Transverse colon (tissue), 4 donors: ENCODE results near the gene GPR107.

Experiments
- CTCF ChIP-seq, 5 experiments: fragments of 200-600 bp in 3 of 5; fragments of 450-650 bp in 2 of 5; sonication (generic) in 3 of 5; IDR thresholded peaks; 1 replicate in 2 of 5; 2 replicates in 3 of 5; pipeline ENCODE4 v1.5.1; 2016 to 2017; ENCODE audit warnings: antibody characterized with exemption in 5 of 5, inconsistent platforms in 3 of 5, mild to moderate bottlenecking in 2 of 5, moderate library complexity in 1 of 5
- EP300 ChIP-seq: sonication (generic); formaldehyde crosslinking; IDR thresholded peaks from one replicate; pipeline ENCODE4 v1.6.1; 2017; ENCODE audit warnings: antibody characterized with exemption, low read depth
- POLR2A ChIP-seq: fragments of 450-650 bp; IDR thresholded peaks from one replicate; pipeline ENCODE4 v1.6.1; 2016; ENCODE audit warnings: antibody characterized with exemption, mild to moderate bottlenecking, moderate library complexity
- POLR2AphosphoS5 ChIP-seq, 3 donors: sonication (generic); formaldehyde crosslinking; IDR thresholded peaks; one replicate each; pipeline ENCODE4 v1.6.1; 2016; ENCODE audit warnings: antibody characterized with exemption in 3 of 3

- no peak for TF ChIP-seq CTCF (IDR thresholded peaks at IDR 0.05)
- TF ChIP-seq POLR2A = no peak
- no peak for TF ChIP-seq EP300
- no peak for TF ChIP-seq POLR2AphosphoS5 (IDR thresholded peaks at IDR 0.05)
Observed at GRCh38 chr9:130054820-130055219, 1.1 kb downstream of the GPR107 start.
